Astrocyte of the spinal cord (primary cell): Measurements from ENCODE around the gene SDR42E1.

ENCODE experiments used
- DNase-seq: peaks from one replicate; pipeline ENCODE4 v3.0.0; 2011; ENCODE audit warnings: low read depth, low spot score
- H3K4me3 ChIP-seq: 2 replicates; pipeline ENCODE4 v1.5.1; 2011; ENCODE audit warnings: low read depth, mild to moderate bottlenecking, low read length, moderate library complexity
- CTCF ChIP-seq: IDR thresholded peaks from 2 replicates; pipeline ENCODE4 v1.5.1; 2012; ENCODE audit warnings: low read depth, mild to moderate bottlenecking, low read length, inconsistent platforms
- in situ Hi-C: cut with HindIII; loops from 2 replicates; pipeline ENCODE4 v1.10.0; 2017; ENCODE audit warnings: low sequenced_read_pairs

Gene SDR42E1

GRCh38 chr16:82011199-82011641 lies at the start of gene SDR42E1:
SDR42E1 (minus strand) TSS chr16:82011470; CDS start chr16:82000858, 10,612 bp downstream.
- TF ChIP-seq CTCF = no peak
- no peak for DNase-seq
- H3K4me3 ChIP-seq = peak within 1 kb of the TSS; percentile 22
- in situ Hi-C loops = no loop called here

GRCh38 chr16:82059983-82060421 lies 48.7 kb upstream of the SDR42E1 start:
- in situ Hi-C loops = no loop called here
- TF ChIP-seq CTCF = no peak
- no peak overlapping the region for H3K4me3 ChIP-seq
- no peak for DNase-seq

GRCh38 chr16:82059161-82059982 lies 48.1 kb upstream of the SDR42E1 start:
- no peak overlapping the region for H3K4me3 ChIP-seq
- in situ Hi-C loops = no loop called here
- no peak for TF ChIP-seq CTCF
- DNase-seq = no peak

GRCh38 chr16:82056550-82056896 lies 45.3 kb upstream of the SDR42E1 start:
- no peak overlapping the region for H3K4me3 ChIP-seq
- no peak for DNase-seq
- TF ChIP-seq CTCF = no peak
- in situ Hi-C loops = no loop called here

- TF ChIP-seq CTCF = no peak
- in situ Hi-C loops = no loop called here
- no peak for DNase-seq
- H3K4me3 ChIP-seq = no peak overlapping the region
Measured at GRCh38 chr16:82055728-82056549, 44.7 kb upstream of the SDR42E1 start.

- no peak for DNase-seq
- no peak for TF ChIP-seq CTCF
- in situ Hi-C loops = no loop called here
- no peak overlapping the region for H3K4me3 ChIP-seq
Measured at GRCh38 chr16:82055117-82055516, 43.8 kb upstream of the SDR42E1 start.
